Tibial nerve (tissue), 4 donors: Measurements from ENCODE around the gene FAM193B.

ENCODE experiments used
- EP300 ChIP-seq, 2 donors: sonication (generic); formaldehyde crosslinking; IDR thresholded peaks; one replicate each; pipeline ENCODE4 v1.6.1; 2017; ENCODE audit warnings: antibody characterized with exemption in 2 of 2, mild to moderate bottlenecking in 1 of 2
- TF ChIP-seq, protein P1 (sequence below), 5 experiments: fragments of 200-600 bp in 3 of 5; fragments of 450-650 bp in 2 of 5; sonication (generic) in 3 of 5; IDR thresholded peaks; one replicate each; pipeline ENCODE4 v1.5.1; 2016 to 2019; ENCODE audit warnings: antibody characterized with exemption in 5 of 5, mild to moderate bottlenecking in 3 of 5, moderate library complexity in 2 of 5

DNA sequence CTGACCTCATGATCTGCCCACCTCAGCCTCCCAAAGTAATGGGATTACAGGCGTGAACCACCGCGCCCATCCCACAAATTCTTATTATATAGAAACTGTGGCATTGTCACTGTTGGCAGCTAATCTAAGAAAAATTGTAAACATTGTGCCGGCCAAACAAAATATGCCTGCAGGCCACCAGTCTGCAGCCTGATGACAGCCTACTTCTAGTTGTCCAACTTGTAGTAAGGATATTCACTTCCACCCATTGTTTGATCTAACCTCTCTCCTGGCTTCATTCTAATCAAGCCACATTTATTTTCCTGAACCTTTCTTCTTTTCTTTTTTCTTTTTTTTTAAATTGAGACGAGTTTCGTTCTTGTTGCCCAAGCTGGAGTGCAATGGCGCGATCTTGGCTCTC is 24.0 kb upstream of the FAM193B start:
- TF ChIP-seq, protein P1, sequence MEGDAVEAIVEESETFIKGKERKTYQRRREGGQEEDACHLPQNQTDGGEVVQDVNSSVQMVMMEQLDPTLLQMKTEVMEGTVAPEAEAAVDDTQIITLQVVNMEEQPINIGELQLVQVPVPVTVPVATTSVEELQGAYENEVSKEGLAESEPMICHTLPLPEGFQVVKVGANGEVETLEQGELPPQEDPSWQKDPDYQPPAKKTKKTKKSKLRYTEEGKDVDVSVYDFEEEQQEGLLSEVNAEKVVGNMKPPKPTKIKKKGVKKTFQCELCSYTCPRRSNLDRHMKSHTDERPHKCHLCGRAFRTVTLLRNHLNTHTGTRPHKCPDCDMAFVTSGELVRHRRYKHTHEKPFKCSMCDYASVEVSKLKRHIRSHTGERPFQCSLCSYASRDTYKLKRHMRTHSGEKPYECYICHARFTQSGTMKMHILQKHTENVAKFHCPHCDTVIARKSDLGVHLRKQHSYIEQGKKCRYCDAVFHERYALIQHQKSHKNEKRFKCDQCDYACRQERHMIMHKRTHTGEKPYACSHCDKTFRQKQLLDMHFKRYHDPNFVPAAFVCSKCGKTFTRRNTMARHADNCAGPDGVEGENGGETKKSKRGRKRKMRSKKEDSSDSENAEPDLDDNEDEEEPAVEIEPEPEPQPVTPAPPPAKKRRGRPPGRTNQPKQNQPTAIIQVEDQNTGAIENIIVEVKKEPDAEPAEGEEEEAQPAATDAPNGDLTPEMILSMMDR (IDR thresholded peaks at IDR 0.05): no peak
- TF ChIP-seq EP300 (IDR thresholded peaks at IDR 0.05): no peak
